NCI-H82 treated with DMSO at 0.1 percent for 48 hours (cell line): ENCODE results near the gene SLC5A3.

Experiments
- DNase-seq: peaks from one replicate; lab custom pipeline; 2025; ENCODE audit not compliant: unreplicated experiment; lab: John Stamatoyannopoulos, UW

The SLC5A3 gene

GRCh38 chr21:34071683-34072082 is 1.7 kb upstream of the SLC5A3 start:
- no peak for DNase-seq

GRCh38 chr21:34072145-34073031 is 990 bp upstream of the SLC5A3 start:
- DNase-seq, result no peak

GRCh38 chr21:34073749-34074282 is 438 bp downstream of the SLC5A3 start:
- DNase-seq, result no peak

- no peak for DNase-seq
These were observed 1.1 kb downstream of the SLC5A3 start for GRCh38 chr21:34074283-34075090.

- no peak for DNase-seq
These were observed 1.7 kb downstream of the SLC5A3 start for GRCh38 chr21:34075091-34075425.

- no peak for DNase-seq
These were observed 2.6 kb downstream of the SLC5A3 start for GRCh38 chr21:34075760-34076660.

GRCh38 chr21:34076835-34077234 is 3.5 kb downstream of the SLC5A3 start:
- DNase-seq, result no peak

GRCh38 chr21:34077888-34078287 is 4.5 kb downstream of the SLC5A3 start:
- DNase-seq, result no peak

- no peak for DNase-seq
These were observed 5.5 kb downstream of the SLC5A3 start for GRCh38 chr21:34078915-34079314.

- DNase-seq, result no peak
These were observed 7.3 kb downstream of the SLC5A3 start for GRCh38 chr21:34080710-34081109.

- no peak for DNase-seq
These were observed 9.4 kb downstream of the SLC5A3 start for GRCh38 chr21:34082769-34083168.

- DNase-seq, result no peak
These were observed 10.0 kb downstream of the SLC5A3 start for GRCh38 chr21:34083357-34083756.

GRCh38 chr21:34085129-34085528 is 11.8 kb downstream of the SLC5A3 start:
- DNase-seq, result no peak

GRCh38 chr21:34086887-34087306 is 13.5 kb downstream of the SLC5A3 start:
- DNase-seq, result no peak

- DNase-seq, result no peak
These were observed 15.4 kb downstream of the SLC5A3 start for GRCh38 chr21:34088752-34089151.

GRCh38 chr21:34091032-34091431 is 17.7 kb downstream of the SLC5A3 start:
- no peak for DNase-seq

GRCh38 chr21:34091607-34092006 is 18.2 kb downstream of the SLC5A3 start:
- no peak for DNase-seq

GRCh38 chr21:34092262-34092921 is 19.0 kb downstream of the SLC5A3 start:
- no peak for DNase-seq

- DNase-seq, result no peak
These were observed 19.7 kb downstream of the SLC5A3 start for GRCh38 chr21:34093083-34093482.

GRCh38 chr21:34094949-34095348 is 21.6 kb downstream of the SLC5A3 start:
- no peak for DNase-seq
